Parietal lobe (tissue), 2 donors: ENCODE data around the gene RBM39. TPM values are rescaled to one million over a fixed set of nuclear protein-coding genes. Genes with fewer than 3 reads are reported as not detected.

ENCODE experiments used
- small RNA-seq: library from RNA; depleted of rRNA; stranded (forward); fragments of <200 nt; gene quantifications from one replicate; pipeline ENCODE3, GENCODE V24; 2014; ENCODE audit warnings: low replicate concordance
- total RNA-seq: library from RNA; depleted of rRNA; stranded (reverse); fragments of >200 nt; gene quantifications from one replicate; pipeline ENCODE4 v1.2.3, GENCODE V29; 2014

The RBM39 gene
- total RNA-seq: 583 TPM

GRCh38 chr20:35741892-35742740 is at the start of gene RBM39:
Gene RBM39 (minus strand): TSS chr20:35742260. CDS start chr20:35740874, 1,386 bp downstream.

GRCh38 chr20:35771689-35772562 is 29.9 kb upstream of the RBM39 start, which contains the start of gene PHF20:
Gene PHF20 (plus strand): TSS chr20:35772015. CDS start chr20:35801523, 29,508 bp downstream.

GRCh38 chr20:35699127-35699956 is 42.7 kb downstream of the RBM39 start, which contains the start of the genes NFS1 and ROMO1:
Gene NFS1 (minus strand): TSS chr20:35699352. CDS start chr20:35699288, 64 bp downstream.
Gene ROMO1 (plus strand): TSS chr20:35699405. CDS start chr20:35699633, 228 bp downstream.

GRCh38 chr20:35664466-35665206 is 77.4 kb downstream of the RBM39 start, which contains the start of the genes CPNE1 and RBM12:
Gene CPNE1 (minus strand): TSS chr20:35664900. CDS start chr20:35632923, 31,977 bp downstream.
Gene RBM12 (minus strand): TSS chr20:35664900. CDS start chr20:35655322, 9,578 bp downstream.

Small RNAs within 50 kb of the gene (small RNA-seq; reads per million reads assigned to genes)
- not detected for gene RF00026

Other genes starting within 250 kb of the RBM39 start
- gene C20orf173, start 212.6 kb downstream of the RBM39 start, total RNA-seq: not detected
- gene ERGIC3, start 200.2 kb downstream of the RBM39 start, total RNA-seq: 186 TPM
- gene SPAG4, start 126.4 kb downstream of the RBM39 start, total RNA-seq: 1.9 TPM
- gene CPNE1, start 77.4 kb downstream of the RBM39 start, total RNA-seq: 107 TPM
- 108 TPM for gene RBM12, start 77.4 kb downstream of the RBM39 start, total RNA-seq
- gene NFS1, start 42.9 kb downstream of the RBM39 start, total RNA-seq: 39.4 TPM
- gene ROMO1, start 42.9 kb downstream of the RBM39 start, total RNA-seq: 35.1 TPM
- gene PHF20, start 29.8 kb upstream of the RBM39 start, total RNA-seq: 63.2 TPM
- gene SCAND1, start 212.2 kb upstream of the RBM39 start, total RNA-seq: 27.9 TPM
- 4.1 TPM for gene CNBD2, start 226.3 kb upstream of the RBM39 start, total RNA-seq